Activated CD4-positive, alpha-beta T cell treated with anti-CD3 and anti-CD28 coated beads for 36 hours (primary cell): ENCODE data around the gene CKAP5. TPM values are rescaled to one million over a fixed set of nuclear protein-coding genes. Genes with fewer than 3 reads are reported as not detected.
"Not testable (repeated sequence)": the region's sequence is repeated elsewhere in the genome, so short reads cannot be mapped to it uniquely, and the experiment has no call there.

Experiments used
- ATAC-seq: fragments of 200-7000 bp; cut with Tn5 transposase; one replicate; pipeline ENCODE4 v1.10.0; 2021; ENCODE audit warnings: mild to moderate bottlenecking, moderate library complexity
- CTCF ChIA-PET: fragments of 350-600 bp; sonication (Branson Sonifier 250); formaldehyde crosslinking; loops from one replicate; lab custom pipeline; 2021; ENCODE audit warnings: antibody characterized with exemption; lab: Charles Lee
- POLR2A ChIA-PET: fragments of 350-600 bp; sonication (Branson Sonifier 250); formaldehyde crosslinking; loops from one replicate; lab custom pipeline; 2021; ENCODE audit warnings: antibody characterized with exemption, inconsistent platforms; lab: Charles Lee
- DNase-seq: peaks from one replicate; pipeline ENCODE4 v3.0.0-alpha.2; 2020
- H3K27ac Mint-ChIP-seq: one replicate; pipeline ENCODE4 v1.8.0; 2021; ENCODE audit warnings: mixed read lengths
- H3K27me3 Mint-ChIP-seq: one replicate; pipeline ENCODE4 v1.8.0; 2021; ENCODE audit warnings: mixed read lengths
- H3K36me3 Mint-ChIP-seq: one replicate; pipeline ENCODE4 v1.8.0; 2021; ENCODE audit warnings: low read depth, mixed read lengths
- H3K4me1 Mint-ChIP-seq: one replicate; pipeline ENCODE4 v1.8.0; 2021; ENCODE audit warnings: mixed read lengths
- H3K4me3 Mint-ChIP-seq: one replicate; pipeline ENCODE4 v1.8.0; 2021; ENCODE audit warnings: mild to moderate bottlenecking, moderate library complexity, mixed read lengths
- H3K9me3 Mint-ChIP-seq: one replicate; pipeline ENCODE4 v1.8.0; 2021; ENCODE audit warnings: low read depth, mixed read lengths
- intact Hi-C, 2 experiments: fragments of 100-400 bp; cut with DNase I in 1 of 2; cut with micrococcal nuclease in 1 of 2; formaldehyde crosslinking; loops; one replicate each; pipeline versions ENCODE4 v1.14.2 to v1.15.1; 2022 to 2024; cut with DNase I, micrococcal nuclease
- total RNA-seq, 2 experiments: library from RNA; stranded (reverse); gene quantifications; one replicate each; pipeline ENCODE4 v1.2.3, GENCODE V29; 2021

Gene CKAP5
- total RNA-seq, 2 experiments from 2014 or later: 166 to 183 TPM

DNA sequence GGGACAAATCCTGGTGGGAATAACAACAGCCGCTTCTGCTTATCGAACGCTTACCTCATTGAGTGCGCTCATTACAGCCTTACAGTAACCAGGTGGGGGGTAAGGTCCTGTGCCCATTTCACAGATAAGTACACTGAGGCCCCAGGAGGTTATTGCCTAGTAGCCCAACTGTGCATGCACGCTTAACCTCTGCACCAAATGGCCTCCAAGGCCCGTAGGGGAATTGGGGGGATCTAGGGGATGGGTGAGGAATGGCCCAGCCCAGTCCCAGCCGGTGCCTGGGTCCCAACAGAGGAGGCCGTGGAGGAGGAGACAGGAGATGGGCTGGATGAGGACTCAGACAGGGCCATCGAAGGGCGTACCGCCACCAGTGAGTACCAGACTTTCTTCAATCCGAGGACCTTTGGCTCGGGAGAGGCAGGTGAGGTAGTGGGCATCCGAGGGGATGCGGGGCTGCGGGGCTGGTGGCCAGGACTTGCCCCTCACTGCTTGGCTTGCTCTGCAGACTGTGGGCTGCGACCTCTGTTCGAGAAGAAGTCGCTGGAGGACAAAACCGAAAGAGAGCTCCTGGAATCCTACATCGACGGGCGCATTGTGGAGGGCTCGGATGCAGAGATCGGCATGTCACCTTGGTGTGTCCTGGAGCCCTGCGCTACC is 119.7 kb downstream of the CKAP5 start:
- DNase-seq (no peak), ATAC-seq (no peak)
- no peaks in the 10 kb centered on the region for H3K36me3 Mint-ChIP-seq
- POLR2A ChIA-PET: no interaction called here
- no peaks in the 10 kb centered on the region for H3K9me3 Mint-ChIP-seq
- no peaks in the 10 kb centered on the region for H3K27me3 Mint-ChIP-seq
- H3K4me3 Mint-ChIP-seq: no peak overlapping the region
- no peak overlapping the region for H3K27ac Mint-ChIP-seq
- no peaks in the 10 kb centered on the region for H3K4me1 Mint-ChIP-seq
- intact Hi-C loops: no loop called here
- CTCF ChIA-PET: no interaction called here

DNA sequence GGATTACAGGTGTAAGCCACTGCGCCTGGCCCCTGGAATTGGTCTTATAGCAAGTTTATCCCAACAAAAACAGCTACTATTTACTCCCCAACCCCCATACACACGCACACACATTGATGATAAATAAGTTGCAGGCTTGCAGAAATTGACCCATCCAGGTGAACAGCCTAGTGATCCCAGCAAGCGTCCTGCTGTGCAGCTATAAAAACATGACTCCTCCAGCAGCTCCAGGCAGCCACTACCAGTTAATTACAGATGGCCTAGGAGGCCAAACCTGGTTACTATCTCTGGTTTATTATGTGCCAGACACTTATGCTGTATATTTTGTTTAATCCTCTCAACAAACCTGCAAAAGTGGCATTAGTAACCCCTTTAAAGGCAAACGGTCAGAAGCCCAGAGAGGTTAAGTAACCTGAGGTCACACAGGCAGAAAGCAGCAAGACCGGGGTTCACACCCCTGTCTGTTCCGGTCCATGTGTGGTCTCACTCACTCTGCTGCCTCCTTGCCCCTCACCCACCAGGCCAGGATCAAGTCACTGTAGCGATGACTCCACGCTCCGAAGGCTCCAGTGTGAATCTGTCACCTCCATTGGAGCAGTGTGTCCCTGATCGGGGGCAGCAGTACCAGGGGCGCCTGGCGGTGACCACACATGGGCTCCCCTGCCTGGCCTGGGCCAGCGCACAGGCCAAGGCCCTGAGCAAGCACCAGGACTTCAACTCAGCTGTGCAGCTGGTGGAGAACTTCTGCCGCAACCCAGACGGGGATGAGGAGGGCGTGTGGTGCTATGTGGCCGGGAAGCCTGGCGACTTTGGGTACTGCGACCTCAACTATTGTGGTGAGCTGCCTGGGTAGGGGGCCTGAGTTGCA is 120.5 kb downstream of the CKAP5 start:
- ATAC-seq (no peak), DNase-seq (no peak)
- CTCF ChIA-PET: interaction anchor here (0.6 kb wide), 1 partner anchor 11 kb away, joined by 3 read pairs; no protein-coding TSS in a partner anchor
- intact Hi-C loops: no loop called here
- H3K27ac Mint-ChIP-seq: no peak overlapping the region
- H3K4me1 Mint-ChIP-seq: no peaks in the 10 kb centered on the region
- no peaks in the 10 kb centered on the region for H3K9me3 Mint-ChIP-seq
- H3K27me3 Mint-ChIP-seq: no peaks in the 10 kb centered on the region
- POLR2A ChIA-PET: no interaction called here
- no peak overlapping the region for H3K4me3 Mint-ChIP-seq
- no peaks in the 10 kb centered on the region for H3K36me3 Mint-ChIP-seq

DNA sequence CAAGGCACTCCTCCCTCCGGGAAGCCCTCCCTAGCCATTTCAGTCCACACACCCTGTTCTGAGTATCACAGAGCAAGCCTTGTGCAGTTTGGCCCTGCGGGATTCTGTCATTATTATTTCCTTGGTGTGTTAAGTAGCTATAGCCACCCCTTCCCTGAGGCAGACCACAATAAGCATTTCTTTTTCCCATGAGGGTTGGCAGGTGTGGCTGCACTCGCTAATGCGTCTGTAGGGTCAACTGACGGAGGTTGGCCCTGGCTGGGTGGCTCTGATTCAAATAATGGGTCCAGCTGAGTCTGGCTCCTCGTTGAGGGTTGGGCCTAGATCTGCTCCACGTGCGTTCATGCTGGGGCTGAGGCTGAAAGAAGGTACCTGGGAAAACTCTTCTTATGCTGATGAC is 122.0 kb downstream of the CKAP5 start:
- Mint-ChIP-seq H3K27ac (no peak overlapping the region), H3K4me1 (no peaks in the 10 kb centered on the region), H3K36me3 (no peaks in the 10 kb centered on the region), H3K4me3 (no peak overlapping the region), H3K27me3 (no peaks in the 10 kb centered on the region), H3K9me3 (no peaks in the 10 kb centered on the region)
- intact Hi-C loops: no loop called here
- ChIA-PET POLR2A (no interaction called here), CTCF (no interaction called here)
- ATAC-seq (no peak), DNase-seq (no peak)

DNA sequence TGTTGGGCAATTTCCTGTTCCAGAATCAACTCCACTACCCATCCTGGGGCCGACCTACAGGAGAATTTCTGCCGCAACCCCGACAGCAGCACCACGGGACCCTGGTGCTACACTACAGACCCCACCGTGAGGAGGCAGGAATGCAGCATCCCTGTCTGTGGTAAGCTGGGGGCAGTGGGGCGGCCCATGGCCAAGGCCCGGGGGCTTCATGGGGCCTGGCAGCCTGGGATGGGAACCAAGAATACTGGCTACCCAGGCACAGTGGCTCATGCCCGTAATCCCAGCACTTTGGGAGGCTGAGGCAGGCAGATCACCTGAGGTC is 122.8 kb downstream of the CKAP5 start:
- H3K27ac Mint-ChIP-seq: no peak overlapping the region
- no peak overlapping the region for H3K4me3 Mint-ChIP-seq
- DNase-seq: no peak
- no peaks in the 10 kb centered on the region for H3K36me3 Mint-ChIP-seq
- ATAC-seq: no peak
- ChIA-PET CTCF (no interaction called here), POLR2A (no interaction called here)
- H3K4me1 Mint-ChIP-seq: peaks cover 2% of the 10 kb centered on the region
- H3K27me3 Mint-ChIP-seq: no peaks in the 10 kb centered on the region
- no peaks in the 10 kb centered on the region for H3K9me3 Mint-ChIP-seq
- intact Hi-C loops: no loop called here

DNA sequence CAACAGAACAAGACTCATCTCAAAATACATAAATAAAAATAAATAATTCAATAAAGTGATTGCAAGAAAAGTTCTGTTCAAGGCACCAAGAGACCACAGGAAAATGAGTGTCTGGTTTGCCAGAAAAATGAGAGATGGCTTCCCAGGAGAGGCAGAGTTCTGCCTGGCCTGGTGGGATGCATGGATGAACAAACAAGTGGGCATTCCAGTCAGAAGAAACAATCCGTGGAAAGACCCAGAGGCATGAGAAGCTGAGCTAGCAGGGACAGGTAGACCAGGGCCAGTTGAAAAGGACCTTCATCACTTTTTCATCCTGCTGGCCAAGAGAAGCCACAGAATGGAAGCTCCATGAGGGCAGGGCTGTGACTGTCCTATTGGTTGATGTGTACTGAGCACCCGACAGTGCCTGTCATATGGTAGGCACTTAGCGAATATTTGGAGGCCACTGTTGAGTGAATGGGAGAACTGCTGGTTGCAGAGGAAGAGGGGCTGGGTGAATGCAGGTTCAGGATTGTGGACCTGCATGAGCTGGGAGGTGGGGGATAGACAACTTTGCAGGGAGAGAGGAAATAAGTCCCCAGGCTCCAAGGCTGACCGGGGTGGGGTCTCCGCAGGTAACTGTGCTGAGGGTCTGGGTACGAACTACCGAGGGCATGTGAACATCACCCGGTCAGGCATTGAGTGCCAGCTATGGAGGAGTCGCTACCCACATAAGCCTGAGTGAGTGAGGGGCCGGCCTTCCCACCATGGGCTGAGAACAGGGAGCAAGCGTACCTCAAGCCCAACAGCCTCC is 123.3 kb downstream of the CKAP5 start:
- Mint-ChIP-seq H3K4me1 (peaks cover 5% of the 10 kb centered on the region), H3K9me3 (no peaks in the 10 kb centered on the region), H3K36me3 (no peaks in the 10 kb centered on the region), H3K27me3 (no peaks in the 10 kb centered on the region), H3K27ac (no peak overlapping the region), H3K4me3 (no peak overlapping the region)
- ATAC-seq (no peak), DNase-seq (no peak)
- POLR2A ChIA-PET: no interaction called here
- intact Hi-C loops: no loop called here
- CTCF ChIA-PET: no interaction called here

DNA sequence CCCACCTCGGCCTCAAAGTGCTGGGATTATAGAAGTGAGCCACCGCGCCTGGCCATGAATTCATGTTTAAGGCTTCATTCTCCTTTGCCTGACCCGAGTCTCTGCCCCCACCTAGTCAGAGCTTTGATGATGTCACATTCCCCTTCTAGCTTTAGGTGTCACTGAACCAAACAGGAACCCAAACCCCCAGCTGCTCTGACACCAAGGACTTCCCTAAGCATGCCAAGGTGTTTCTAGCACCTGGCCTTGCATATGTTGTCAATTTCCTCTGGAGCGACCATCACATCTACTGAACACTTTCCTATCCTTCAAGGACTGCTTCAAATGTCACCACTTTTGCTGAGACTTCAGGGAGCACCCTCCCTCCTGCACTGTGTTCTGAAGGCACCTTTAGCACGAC is 124.8 kb downstream of the CKAP5 start:
- DNase-seq: no peak
- POLR2A ChIA-PET: no interaction called here
- no peaks in the 10 kb centered on the region for H3K27me3 Mint-ChIP-seq
- peaks cover 5% of the 10 kb centered on the region for H3K4me1 Mint-ChIP-seq
- CTCF ChIA-PET: no interaction called here
- H3K27ac Mint-ChIP-seq: no peak overlapping the region
- ATAC-seq: no peak
- no peaks in the 10 kb centered on the region for H3K9me3 Mint-ChIP-seq
- intact Hi-C loops: no loop called here
- H3K36me3 Mint-ChIP-seq: no peaks in the 10 kb centered on the region
- no peak overlapping the region for H3K4me3 Mint-ChIP-seq

DNA sequence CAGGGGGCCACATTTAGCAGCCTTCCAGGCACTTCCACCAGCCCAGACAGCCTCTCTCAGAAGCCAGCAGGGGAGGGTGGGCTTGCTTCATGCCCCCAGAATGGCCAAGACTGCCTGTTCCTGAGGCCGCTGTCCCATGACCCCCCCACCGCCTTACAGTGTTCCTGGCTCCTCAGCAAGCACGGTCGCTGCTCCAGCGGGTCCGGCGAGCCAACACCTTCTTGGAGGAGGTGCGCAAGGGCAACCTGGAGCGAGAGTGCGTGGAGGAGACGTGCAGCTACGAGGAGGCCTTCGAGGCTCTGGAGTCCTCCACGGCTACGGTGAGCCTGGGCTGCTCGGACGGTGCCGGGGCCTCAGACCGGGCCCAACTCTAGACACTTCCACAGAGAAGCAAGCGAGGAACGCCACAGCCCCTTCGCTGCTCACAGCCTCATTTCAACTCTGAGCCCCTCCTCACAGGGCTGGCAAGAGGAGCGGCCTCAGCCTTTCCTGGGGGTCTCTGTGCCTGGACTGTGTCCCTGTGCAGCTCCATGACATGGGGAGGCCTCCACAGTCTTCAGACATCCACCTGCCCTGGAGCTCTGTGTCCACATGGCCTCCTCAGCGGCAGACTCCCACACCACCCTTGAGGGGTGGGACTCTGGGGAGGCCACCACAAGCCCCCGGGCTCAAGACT is 126.4 kb downstream of the CKAP5 start:
- intact Hi-C loops: no loop called here
- ATAC-seq (no peak), DNase-seq (no peak)
- POLR2A ChIA-PET: no interaction called here
- Mint-ChIP-seq H3K4me1 (peaks cover 5% of the 10 kb centered on the region), H3K36me3 (no peaks in the 10 kb centered on the region), H3K4me3 (no peak overlapping the region), H3K27ac (no peak overlapping the region), H3K27me3 (no peaks in the 10 kb centered on the region), H3K9me3 (no peaks in the 10 kb centered on the region)
- CTCF ChIA-PET: interaction anchor here (0.6 kb wide), 1 partner anchor 424 kb away, joined by 3 read pairs; no protein-coding TSS in a partner anchor

DNA sequence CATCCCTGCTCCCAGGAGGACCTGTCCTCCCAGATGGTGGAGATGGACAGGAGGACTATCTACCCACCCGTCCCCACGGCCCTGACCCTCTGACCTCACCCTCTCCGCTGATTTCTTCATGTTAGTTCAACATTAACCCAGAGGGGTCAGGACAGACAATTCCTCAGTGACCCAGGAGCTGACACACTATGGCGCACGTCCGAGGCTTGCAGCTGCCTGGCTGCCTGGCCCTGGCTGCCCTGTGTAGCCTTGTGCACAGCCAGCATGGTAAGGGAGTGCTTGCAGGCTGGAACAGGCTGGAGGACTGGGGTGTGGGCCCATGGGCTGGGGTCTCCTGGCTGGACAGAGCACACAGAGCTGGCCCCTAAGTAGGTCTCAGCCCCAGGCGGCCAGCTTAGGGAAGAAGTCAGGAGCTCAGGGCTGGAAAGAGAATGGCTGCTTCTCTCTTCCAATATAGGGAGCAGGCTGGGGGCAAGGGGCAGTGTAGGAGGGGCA is 127.0 kb downstream of the CKAP5 start, which contains the start of gene F2:
Gene F2 (plus strand): TSS at position 166 of the 495 bp plus-strand sequence. CDS start 23 bp downstream, at position 189.
- H3K36me3 Mint-ChIP-seq: no peaks in the 10 kb centered on the region
- H3K4me1 Mint-ChIP-seq: peaks cover 5% of the 10 kb centered on the region
- no peaks in the 10 kb centered on the region for H3K27me3 Mint-ChIP-seq
- H3K27ac Mint-ChIP-seq: no peak within 1 kb of the TSS
- ChIA-PET CTCF (no interaction called here), POLR2A (no interaction called here)
- no peak for DNase-seq
- intact Hi-C loops: no loop called here
- no peak within 1 kb of the TSS for H3K4me3 Mint-ChIP-seq
- no peaks in the 10 kb centered on the region for H3K9me3 Mint-ChIP-seq
- no peak for ATAC-seq

DNA sequence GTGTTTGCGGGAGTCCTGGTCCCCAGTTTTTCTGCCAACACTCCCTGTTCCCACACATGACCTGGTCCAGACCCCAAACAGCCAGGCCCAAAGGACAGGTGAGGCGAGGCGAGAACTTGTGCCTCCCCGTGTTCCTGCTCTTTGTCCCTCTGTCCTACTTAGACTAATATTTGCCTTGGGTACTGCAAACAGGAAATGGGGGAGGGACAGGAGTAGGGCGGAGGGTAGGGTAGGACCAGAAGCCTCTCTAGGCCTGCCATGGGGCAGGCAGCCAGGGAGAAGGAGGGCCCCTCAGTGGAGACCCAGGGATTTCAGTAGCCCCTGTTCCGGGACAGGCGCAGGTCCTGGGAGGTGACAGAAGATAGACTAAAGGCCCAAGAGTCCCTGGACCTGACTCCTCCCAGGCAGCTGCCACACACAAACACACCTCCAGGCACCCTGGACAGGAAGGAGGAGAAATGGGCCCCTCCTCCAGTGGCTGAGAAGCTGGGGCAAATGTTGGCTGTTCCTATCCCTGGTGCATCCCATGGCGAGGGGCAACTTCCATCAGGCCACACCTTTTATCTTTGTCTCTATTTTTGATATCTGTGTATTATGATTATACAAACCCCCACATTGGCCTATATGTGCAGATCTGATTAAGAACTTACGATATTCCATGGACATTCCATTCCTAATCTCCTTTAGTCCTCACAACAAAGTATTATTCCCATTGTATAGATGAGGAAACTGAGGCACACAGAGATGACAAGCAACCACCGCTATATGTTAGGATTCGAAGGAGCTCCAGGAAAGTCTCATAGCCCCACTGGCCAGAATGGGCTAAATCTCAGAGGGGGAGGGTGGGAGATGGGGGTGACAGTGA is 127.7 kb downstream of the CKAP5 start:
- Mint-ChIP-seq H3K9me3 (no peaks in the 10 kb centered on the region), H3K27me3 (no peaks in the 10 kb centered on the region), H3K27ac (no peak overlapping the region), H3K4me1 (peaks cover 5% of the 10 kb centered on the region), H3K36me3 (no peaks in the 10 kb centered on the region), H3K4me3 (no peak overlapping the region)
- POLR2A ChIA-PET: no interaction called here
- DNase-seq (no peak), ATAC-seq (peak; percentile 30)
- intact Hi-C loops: no loop called here
- CTCF ChIA-PET: interaction anchor here (1.1 kb wide), 1 partner anchor 13 kb away, joined by 5 read pairs; no protein-coding TSS in a partner anchor

DNA sequence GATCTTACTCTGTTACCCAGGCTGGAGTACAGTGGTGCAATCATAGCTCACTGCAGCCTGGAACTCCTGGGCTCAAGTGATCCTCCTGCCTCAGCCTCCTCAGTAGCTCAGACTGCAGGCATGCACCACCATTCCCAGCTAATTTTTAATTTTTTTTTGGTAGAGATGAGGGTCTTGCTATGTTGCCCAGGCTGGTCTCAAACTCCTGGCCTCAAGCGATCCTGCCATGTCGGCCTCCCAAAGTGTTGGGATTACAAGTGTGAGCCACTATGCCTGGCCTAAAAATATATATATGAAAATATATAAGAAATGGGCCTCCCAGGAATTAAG is 128.3 kb downstream of the CKAP5 start:
- H3K4me3 Mint-ChIP-seq, POLR2A ChIA-PET, H3K4me1 Mint-ChIP-seq, H3K36me3 Mint-ChIP-seq, DNase-seq, H3K27me3 Mint-ChIP-seq, H3K9me3 Mint-ChIP-seq, H3K27ac Mint-ChIP-seq, ATAC-seq, intact Hi-C loops: not testable (repeated sequence)
- CTCF ChIA-PET: interaction anchor here (1.1 kb wide), 1 partner anchor 12 kb away, joined by 5 read pairs; no protein-coding TSS in a partner anchor
